ENCODE measurements around the gene MBD1.

Gene MBD1

GRCh38 chr18:50287441-50288347 is 6.4 kb upstream of the MBD1 start, which contains the start of gene CXXC1:
TSS of gene CXXC1 (minus strand) at chr18:50287692. CDS start at chr18:50287589, 103 bp downstream.
- DNase-seq (ENCODE audit: low read depth) = peak; percentile 99
- peak; percentile 59 for TF ChIP-seq MYC (IDR thresholded peaks at IDR 0.05; ENCODE audit: low read depth, low read length)
- peak; percentile 63 for TF ChIP-seq MAX (IDR thresholded peaks at IDR 0.05; ENCODE audit: low read depth, low read length)
- peak; percentile 70 for TF ChIP-seq POLR2A (IDR thresholded peaks at IDR 0.05; ENCODE audit: extremely low read depth, insufficient read length)
- TF ChIP-seq CTCF (IDR thresholded peaks at IDR 0.05; ENCODE audit: low read depth, low read length) = peak; percentile 30
- H3K4me3 ChIP-seq (ENCODE audit: low read depth, low read length) = peak within 1 kb of the TSS; percentile 88

GRCh38 chr18:50287028-50287440 is 5.7 kb upstream of the MBD1 start:
- TF ChIP-seq POLR2A (IDR thresholded peaks at IDR 0.05; ENCODE audit: extremely low read depth, insufficient read length) (no peak), CTCF (IDR thresholded peaks at IDR 0.05; ENCODE audit: low read depth, low read length) (no peak), MAX (IDR thresholded peaks at IDR 0.05; ENCODE audit: low read depth, low read length) (no peak), MYC (IDR thresholded peaks at IDR 0.05; ENCODE audit: low read depth, low read length) (no peak)
- peak overlapping the region; percentile 88 for H3K4me3 ChIP-seq (ENCODE audit: low read depth, low read length)
- DNase-seq (ENCODE audit: low read depth) = no peak

GRCh38 chr18:50286391-50287027 is 5.2 kb upstream of the MBD1 start:
- TF ChIP-seq MYC (IDR thresholded peaks at IDR 0.05; ENCODE audit: low read depth, low read length) (no peak), POLR2A (IDR thresholded peaks at IDR 0.05; ENCODE audit: extremely low read depth, insufficient read length) (no peak), CTCF (IDR thresholded peaks at IDR 0.05; ENCODE audit: low read depth, low read length) (no peak), MAX (IDR thresholded peaks at IDR 0.05; ENCODE audit: low read depth, low read length) (no peak)
- no peak for DNase-seq (ENCODE audit: low read depth)
- peak overlapping the region; percentile 88 for H3K4me3 ChIP-seq (ENCODE audit: low read depth, low read length)

GRCh38 chr18:50285631-50286321 is 4.5 kb upstream of the MBD1 start:
- no peak for TF ChIP-seq MYC (IDR thresholded peaks at IDR 0.05; ENCODE audit: low read depth, low read length)
- no peak for TF ChIP-seq CTCF (IDR thresholded peaks at IDR 0.05; ENCODE audit: low read depth, low read length)
- TF ChIP-seq POLR2A (IDR thresholded peaks at IDR 0.05; ENCODE audit: extremely low read depth, insufficient read length) = no peak
- TF ChIP-seq MAX (IDR thresholded peaks at IDR 0.05; ENCODE audit: low read depth, low read length) = no peak
- H3K4me3 ChIP-seq (ENCODE audit: low read depth, low read length) = peak overlapping the region; percentile 88
- DNase-seq (ENCODE audit: low read depth) = no peak

GRCh38 chr18:50285071-50285470 is 3.7 kb upstream of the MBD1 start:
- no peak overlapping the region for H3K4me3 ChIP-seq (ENCODE audit: low read depth, low read length)
- no peak for TF ChIP-seq MAX (IDR thresholded peaks at IDR 0.05; ENCODE audit: low read depth, low read length)
- TF ChIP-seq MYC (IDR thresholded peaks at IDR 0.05; ENCODE audit: low read depth, low read length) = no peak
- TF ChIP-seq POLR2A (IDR thresholded peaks at IDR 0.05; ENCODE audit: extremely low read depth, insufficient read length) = no peak
- no peak for TF ChIP-seq CTCF (IDR thresholded peaks at IDR 0.05; ENCODE audit: low read depth, low read length)
- DNase-seq (ENCODE audit: low read depth) = no peak

All from NB4 (cell line).